ENCODE measurements around the gene RRN3. TPM values are rescaled to one million over a fixed set of nuclear protein-coding genes. Genes with fewer than 3 reads are reported as not detected.

RRN3 gene, protein sequence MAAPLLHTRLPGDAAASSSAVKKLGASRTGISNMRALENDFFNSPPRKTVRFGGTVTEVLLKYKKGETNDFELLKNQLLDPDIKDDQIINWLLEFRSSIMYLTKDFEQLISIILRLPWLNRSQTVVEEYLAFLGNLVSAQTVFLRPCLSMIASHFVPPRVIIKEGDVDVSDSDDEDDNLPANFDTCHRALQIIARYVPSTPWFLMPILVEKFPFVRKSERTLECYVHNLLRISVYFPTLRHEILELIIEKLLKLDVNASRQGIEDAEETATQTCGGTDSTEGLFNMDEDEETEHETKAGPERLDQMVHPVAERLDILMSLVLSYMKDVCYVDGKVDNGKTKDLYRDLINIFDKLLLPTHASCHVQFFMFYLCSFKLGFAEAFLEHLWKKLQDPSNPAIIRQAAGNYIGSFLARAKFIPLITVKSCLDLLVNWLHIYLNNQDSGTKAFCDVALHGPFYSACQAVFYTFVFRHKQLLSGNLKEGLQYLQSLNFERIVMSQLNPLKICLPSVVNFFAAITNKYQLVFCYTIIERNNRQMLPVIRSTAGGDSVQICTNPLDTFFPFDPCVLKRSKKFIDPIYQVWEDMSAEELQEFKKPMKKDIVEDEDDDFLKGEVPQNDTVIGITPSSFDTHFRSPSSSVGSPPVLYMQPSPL
- 34.6 and 44.7 TPM in 2 replicates for total RNA-seq

GRCh38 chr16:15093955-15094827 is at the start of gene RRN3:
Gene RRN3, minus strand, starts transcription at chr16:15094272. Its CDS starts 39 bp downstream, at chr16:15094233.

Other genes starting within 250 kb of the RRN3 start
- gene NPIPA1, start 156.8 kb downstream of the RRN3 start, total RNA-seq: 15.8 and 61.5 TPM in 2 replicates
- 63.2 and 93.4 TPM in 2 replicates for gene PDXDC1, start 119.2 kb downstream of the RRN3 start, total RNA-seq
- gene NTAN1, start 38.2 kb downstream of the RRN3 start, total RNA-seq: 82.1 and 86.9 TPM in 2 replicates

Data from endothelial cell of coronary artery (primary cell).